GM18520 (cell line): ENCODE measurements around the gene NHERF1.

Source experiments
- ATAC-seq: cut with Tn5 transposase; IDR thresholded peaks from one replicate; pipeline ENCODE4 v1.9.1; 2021; ENCODE audit not compliant: unreplicated experiment

NHERF1 gene

GRCh38 chr17:74748529-74749278 lies at the start of gene NHERF1:
Gene NHERF1, plus strand, starts transcription at chr17:74748628. Its CDS starts 219 bp downstream, at chr17:74748847.
- peak; percentile 3 for ATAC-seq

DNA sequence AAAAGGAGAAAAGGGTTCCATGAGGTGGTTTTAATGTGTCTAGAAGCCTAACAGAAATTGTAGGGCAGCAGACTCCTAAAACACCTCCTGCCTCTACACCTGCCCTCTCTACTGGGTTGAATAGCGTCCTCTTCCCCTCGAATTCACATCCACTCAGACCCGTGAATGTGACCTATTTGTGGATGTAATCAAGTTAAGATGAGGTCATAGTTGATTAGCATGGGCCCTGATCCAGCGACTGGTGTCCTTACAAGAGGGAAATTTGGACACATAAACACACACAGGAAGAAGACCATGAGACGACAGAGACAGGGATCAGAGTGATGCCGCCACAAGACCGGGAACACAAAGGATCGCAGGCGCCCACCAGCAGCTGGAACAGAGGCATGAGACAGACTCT lies 49.2 kb upstream of the NHERF1 start:
- ATAC-seq, result no peak

DNA sequence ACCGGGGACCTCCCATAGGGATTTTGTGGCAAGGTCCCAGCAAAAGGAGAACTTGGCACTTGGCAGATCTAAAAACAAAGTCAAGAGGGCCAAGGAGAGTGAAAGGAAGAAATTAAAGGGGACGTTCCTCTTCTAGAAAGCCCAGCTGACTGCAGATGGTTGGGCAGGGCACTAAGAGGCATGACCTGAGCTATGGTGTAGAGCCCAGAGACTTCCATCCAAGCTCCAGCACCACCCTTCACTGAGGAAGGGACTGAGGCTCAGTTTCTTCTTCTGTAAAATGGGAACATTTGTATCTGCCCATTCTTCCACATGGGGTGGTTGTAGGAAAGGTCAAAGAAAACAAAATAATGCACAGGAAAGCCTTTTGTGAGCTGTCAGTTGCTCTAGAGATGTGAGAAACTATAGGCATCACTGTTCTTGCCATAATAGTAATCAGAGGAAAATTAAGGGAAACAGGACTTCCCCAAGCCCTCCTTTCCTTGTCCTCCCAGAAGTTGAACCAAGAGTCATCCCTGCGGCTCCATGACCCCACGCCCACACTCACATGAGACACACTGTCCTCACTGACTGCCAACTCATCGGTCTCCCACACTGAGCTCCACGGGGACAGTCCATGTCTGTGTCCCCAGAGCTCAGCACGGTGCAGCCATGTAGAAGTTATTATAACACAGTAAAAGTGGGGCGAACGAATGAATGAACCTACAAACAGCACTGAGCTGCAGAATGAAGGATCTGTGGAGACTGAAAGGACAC lies 46.1 kb upstream of the NHERF1 start:
- ATAC-seq, result no peak

DNA sequence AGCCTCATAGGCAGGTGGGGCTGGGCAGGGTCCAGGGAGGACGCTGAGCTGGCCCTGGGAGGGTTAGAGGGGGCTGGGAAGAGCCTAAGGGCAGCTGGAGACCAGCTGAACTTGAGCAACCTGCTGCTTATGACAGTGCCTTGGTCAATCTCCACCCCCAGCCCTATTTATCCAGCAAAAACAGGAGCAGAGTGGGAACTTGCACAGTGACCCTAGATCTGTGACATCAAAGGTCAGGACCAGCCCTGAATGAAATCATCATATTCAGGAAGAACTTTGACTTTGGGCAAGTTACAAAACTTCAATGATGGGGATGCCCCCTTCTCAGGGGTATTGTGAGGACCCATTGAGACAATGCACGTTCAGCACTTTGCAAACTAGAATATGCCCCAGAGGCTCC lies 45.1 kb upstream of the NHERF1 start:
- no peak for ATAC-seq

DNA sequence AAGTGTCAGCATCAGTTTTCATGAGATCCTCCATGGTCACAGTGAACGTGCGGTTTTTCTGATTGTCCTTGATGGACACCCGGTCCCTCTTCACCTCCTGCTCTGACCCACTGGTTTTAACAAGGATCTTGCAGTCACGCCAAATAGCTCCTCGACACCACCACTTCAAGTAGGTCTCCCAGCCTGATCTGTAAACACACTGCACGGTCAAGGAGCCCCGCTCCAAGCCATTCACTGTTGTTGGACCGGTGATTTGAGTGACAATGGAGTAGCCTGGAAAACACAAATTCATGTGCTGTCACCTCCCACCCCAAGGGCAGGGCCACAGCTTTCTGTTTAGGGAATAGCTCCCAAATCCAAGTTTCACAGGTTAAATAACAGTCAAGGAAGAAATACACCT lies 43.9 kb upstream of the NHERF1 start:
- no peak for ATAC-seq

DNA sequence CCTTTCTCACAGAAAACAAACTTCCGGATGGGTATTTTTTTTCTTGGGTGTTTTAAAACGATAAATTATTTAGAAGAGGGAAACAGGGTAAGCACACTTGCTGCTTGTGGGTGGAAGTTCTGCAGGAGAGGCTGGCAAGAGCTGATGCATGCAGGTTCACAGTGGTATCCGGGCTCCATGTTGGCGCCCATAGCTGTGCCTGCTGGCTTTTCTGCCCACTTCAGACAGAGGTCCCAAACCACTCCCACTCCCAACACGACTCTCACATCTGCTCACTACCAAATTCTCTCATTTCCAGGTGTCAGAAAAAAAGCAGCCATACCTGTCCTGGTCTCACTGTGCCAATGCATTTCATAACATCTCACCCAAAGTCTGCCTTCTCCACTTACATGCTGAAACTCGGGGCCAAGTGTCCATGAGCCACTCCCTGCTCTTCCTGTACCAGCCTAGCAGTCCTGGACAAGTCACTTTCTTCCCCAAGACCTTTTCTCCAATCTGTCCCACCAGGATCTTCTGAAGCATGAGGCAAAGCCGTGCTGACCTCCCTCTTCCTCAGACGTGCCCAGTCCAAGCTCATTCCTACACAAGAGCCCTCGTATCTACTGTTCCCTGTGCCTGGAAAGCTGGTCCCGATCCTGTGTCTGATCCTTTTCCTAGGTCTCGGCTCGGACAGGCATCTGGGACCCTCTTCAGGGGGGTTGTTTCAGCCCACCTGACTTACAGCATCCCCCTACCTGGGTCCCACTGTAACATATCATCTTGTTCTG lies 37.2 kb upstream of the NHERF1 start:
- ATAC-seq, result no peak

DNA sequence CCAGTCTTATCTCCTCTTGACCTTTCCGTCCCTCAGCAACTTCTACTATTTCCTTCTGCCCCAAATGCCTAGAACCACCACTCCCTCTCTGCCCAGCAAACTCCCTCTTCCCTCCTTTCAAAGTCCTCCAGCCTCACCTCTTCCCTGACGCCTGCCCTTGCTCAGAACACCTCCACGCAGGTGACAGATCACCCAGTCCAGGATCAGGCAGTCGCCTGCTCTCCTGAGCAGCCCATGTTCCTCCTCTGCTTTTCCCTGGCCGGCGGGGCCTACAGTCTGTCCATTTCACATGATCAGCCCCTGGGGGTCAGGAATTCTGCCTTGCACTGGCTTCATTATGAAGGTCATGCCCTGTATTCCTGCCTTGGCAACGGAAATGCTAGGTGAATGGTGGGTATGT lies 36.1 kb upstream of the NHERF1 start:
- no peak for ATAC-seq

- no peak for ATAC-seq
These were observed 35.7 kb upstream of the NHERF1 start, which contains the start of gene CD300LF for GRCh38 chr17:74712756-74713155. Gene CD300LF, minus strand, starts transcription at chr17:74712923. Its CDS starts 57 bp downstream, at chr17:74712866.

DNA sequence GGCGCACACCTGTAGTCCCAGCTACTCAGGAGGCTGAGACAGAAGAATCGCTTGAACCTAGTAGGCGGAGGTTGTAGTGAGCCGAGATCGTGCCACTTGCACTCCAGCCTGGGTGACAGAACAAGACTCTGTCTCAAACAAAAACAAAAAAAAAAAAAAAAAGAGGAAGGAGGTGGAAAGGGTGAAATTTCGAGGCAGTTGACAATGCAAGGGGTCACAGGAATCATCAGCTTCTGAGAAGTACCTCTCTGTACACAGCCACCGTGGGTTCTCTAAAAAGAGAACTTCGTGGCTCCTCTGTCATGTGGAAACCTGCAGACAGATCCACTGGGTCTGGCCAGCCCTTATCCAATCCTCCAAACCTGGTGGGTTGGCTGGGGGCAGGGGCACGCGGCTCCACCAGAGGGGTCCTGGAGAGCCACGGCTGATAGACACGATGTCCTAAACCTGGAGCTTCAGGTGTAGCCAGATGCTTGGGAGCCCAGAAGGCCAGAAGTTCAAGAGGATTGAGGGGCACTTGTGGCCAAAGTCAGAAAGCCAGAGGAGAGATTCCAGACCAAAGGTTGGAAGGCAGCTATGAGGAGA lies 35.2 kb upstream of the NHERF1 start:
- no peak for ATAC-seq

DNA sequence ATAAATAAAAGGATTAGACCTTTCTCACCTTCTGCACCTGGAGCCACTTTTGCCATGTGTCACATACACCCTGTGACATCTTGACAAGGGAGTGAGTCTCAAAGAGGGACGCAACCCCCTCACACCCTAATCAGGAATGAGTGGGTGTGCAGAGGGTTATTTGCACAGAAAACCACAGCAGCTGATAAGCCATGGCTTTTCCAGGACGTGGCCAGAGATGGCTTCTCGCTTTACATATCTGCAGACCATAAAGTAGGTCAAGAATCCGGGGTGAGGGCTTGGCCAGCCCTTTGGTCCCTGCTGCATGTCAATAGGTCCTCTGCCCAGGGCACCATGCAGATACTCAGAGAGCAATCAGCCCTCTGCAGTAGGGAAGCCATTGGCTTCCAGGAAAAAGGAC lies 33.3 kb upstream of the NHERF1 start:
- no peak for ATAC-seq

DNA sequence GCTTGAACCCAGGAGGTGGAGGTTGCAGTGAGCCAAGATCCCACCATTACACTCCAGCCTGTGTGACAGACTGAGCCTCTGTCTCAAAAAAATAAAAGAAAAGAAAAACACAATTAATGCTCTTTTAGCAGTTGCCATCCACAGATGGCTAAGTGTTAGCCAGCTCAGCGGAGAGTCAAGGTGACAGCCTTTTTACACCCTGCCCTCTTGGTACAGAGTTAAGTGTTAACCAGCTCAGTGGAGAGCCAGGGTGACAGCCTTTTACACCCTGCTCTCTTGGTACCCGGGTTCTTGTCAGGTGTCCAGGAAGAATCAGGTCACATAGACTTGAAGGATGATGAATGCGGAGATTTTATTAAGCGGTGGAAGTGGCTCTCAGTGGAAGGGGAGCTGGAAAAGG lies 27.9 kb upstream of the NHERF1 start:
- ATAC-seq, result no peak

GRCh38 chr17:74722782-74723181 lies 25.6 kb upstream of the NHERF1 start:
- ATAC-seq, result no peak

DNA sequence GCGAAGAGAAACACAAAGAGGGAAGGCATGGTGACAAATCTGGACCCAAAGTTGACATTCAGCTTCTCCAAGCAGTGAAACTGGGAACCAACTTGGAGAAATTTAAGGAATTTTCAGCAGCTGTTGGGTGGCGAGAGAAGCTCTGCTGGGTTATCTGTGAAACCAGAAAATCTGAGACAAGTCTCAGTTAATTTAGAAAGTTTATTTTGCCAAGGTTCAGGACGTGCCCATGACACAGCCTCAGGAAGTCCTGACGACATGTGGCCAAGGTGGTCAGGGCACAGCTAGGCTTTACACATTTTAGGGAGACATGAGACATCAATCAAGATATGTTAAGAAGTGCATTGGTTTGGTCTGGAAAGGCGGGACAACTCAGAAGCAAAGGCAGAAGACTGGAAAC lies 24.5 kb upstream of the NHERF1 start:
- ATAC-seq, result no peak

DNA sequence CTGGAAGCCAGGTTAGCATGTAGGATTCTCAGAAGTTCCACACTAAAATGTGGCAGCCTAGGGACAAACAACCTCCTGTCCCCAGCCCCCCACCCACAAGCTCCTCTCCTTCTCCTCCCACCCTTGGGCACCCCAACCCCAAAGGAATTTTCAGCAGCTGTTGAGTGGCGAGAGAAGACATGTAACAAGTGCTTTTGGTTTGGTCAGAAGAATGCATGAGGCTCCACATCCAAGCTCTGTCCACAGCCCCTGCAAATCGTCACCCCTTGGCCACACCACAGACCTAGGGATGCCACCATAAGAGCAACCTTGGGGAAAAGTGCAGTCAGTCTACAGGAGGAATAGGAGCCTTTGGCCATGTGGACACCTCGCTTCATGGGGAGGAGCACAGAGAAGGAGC lies 23.3 kb upstream of the NHERF1 start:
- no peak for ATAC-seq

DNA sequence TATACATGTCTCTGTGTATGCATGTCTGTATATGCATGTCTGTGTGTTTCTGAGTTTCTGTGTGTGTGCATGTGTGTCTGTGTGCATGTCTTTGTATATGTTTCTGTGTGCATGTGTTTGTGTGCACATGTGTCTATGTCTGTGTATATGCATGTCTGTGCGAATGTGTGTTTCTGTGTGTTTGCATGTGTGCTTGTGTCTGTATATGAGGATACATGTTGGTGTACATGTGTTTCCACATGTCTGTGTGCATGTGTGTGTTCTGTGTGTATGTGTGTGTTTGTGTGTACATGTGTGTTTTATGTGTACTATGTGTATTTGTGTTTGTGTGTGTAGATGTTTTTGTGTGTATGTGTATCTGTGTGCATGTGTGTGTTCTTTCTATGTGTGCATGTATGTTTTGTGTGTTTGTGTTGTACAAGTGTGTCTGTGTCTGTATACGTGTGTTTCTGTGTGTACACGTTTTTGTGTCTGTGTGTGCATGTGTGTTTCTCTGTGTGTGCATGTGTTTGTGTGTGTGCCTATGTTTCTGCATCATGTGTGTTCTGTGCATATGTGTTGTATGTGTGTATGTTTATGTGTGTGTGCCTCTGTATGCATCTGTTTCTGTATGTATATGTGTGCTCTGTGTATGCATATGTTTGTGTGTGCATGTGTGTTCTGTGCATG lies 20.3 kb upstream of the NHERF1 start:
- no peak for ATAC-seq

- ATAC-seq, result no peak
These were observed 19.7 kb upstream of the NHERF1 start for GRCh38 chr17:74728702-74729075.

- ATAC-seq, result no peak
These were observed 19.1 kb upstream of the NHERF1 start for GRCh38 chr17:74729368-74729767.

- ATAC-seq, result no peak
These were observed 18.6 kb upstream of the NHERF1 start for GRCh38 chr17:74729866-74730265.

DNA sequence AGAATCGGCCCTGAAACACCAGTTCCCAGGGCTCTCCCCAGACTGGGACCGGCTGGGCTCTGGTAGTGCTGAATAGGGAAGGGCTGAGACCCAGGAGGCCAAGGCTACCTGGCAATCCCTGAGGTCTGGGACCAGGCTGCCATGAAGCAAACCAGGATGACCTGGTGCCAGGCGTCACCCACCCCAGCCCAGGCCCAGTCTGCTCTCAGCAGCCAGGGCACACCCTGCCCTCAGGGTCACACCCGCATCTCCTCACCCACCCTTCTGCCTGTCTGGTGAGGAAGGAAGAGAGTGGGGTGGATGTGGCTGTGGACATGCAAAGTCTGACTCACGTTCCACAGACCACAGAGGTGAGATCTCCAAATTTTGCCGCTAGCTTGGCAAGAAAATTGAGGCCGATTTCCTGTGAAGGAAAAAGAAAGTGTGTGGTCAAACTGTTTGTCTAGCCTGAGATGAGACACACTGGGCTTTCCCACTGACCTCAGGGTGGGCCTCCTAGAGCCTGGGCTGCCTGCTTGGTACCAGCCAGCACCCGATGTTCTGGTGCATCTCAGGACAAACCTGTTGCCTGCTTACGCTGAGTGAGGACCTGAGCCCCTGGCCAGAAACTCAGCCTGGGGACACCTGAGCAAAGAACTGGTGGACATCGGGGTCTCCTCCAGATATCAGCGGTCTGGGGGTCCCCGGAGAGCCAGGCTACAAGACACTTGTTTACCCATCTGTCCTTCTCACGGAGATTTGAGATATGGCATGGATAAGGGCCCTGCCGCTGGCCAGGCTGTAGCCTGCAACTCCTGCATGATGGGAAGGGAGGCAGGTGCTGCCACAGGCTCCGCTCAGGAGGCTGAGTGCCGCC lies 17.7 kb upstream of the NHERF1 start:
- ATAC-seq, result no peak

GRCh38 chr17:74731347-74731605 lies 17.2 kb upstream of the NHERF1 start:
- no peak for ATAC-seq
